GM18858 (cell line): ENCODE measurements around the gene QKI.

Experiments
- ATAC-seq: cut with Tn5 transposase; IDR thresholded peaks from one replicate; pipeline ENCODE4 v1.9.1; 2021; ENCODE audit not compliant: unreplicated experiment

QKI gene

GRCh38 chr6:163605385-163606097 lies 191.0 kb downstream of the QKI start:
- ATAC-seq: no peak

- no peak for ATAC-seq
These were observed 193.3 kb downstream of the QKI start for GRCh38 chr6:163607792-163608191.

DNA sequence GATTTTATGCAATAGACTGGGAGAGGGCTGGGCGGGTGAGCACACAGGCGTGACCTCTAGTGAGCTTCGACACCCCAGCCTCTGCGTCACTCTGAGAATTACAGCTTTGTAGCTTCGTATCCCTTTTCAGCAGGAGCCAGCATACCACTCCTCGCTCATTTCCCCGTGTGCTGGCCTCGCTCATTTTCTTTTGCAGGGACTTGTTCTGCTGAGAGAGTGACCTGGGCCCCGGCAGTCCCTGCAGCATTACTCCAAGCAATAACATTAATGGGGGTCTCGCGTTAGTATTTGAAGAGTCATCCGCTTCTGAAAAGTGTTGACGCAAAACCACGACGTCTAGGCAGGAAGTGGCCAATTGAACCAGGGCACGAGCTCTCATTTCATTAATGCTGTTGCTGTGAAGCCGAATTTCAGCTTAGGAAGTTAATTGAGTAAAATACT lies 193.7 kb downstream of the QKI start:
- no peak for ATAC-seq

- ATAC-seq: no peak
These were observed 197.7 kb downstream of the QKI start for GRCh38 chr6:163612200-163612599.

DNA sequence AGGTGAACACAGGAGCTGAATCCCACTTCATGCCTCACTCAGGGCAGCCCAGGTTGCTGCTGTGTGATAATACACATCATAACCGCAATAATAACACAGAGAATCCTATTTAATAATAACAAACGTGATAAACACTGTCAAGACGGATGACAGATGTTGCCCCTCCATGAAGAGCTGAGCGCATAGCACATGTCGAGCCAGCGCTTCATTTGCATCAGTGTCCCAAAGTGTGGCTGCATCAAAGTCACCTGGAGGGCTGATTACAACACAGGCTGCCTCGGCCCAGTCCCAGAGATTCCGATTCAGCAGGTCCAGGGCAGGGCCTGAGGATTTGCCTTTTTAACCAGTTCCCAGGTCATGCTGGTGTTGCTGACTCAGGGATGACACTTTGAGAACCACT lies 198.5 kb downstream of the QKI start:
- no peak for ATAC-seq

GRCh38 chr6:163613668-163614067 lies 199.2 kb downstream of the QKI start:
- ATAC-seq: no peak

DNA sequence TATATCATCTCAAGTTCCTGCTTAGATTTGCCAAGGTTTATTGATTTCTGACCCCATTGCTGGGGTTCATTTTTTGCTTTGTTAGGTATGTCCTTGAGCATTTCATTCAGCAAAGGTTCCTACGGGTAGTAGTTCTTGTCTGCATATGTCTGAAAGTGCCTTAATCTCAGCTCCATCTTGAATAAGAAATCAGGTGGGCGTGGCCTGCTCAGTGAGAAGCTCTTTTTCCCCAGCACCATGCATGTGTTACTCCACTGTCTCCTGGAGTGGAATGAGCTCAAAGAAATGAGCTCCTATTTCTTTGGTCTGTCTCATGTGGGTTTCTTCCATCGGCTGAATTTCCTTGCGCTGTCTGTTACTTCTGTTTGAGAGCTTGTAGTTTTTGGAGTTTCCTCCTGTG lies 201.9 kb downstream of the QKI start:
- no peak for ATAC-seq

DNA sequence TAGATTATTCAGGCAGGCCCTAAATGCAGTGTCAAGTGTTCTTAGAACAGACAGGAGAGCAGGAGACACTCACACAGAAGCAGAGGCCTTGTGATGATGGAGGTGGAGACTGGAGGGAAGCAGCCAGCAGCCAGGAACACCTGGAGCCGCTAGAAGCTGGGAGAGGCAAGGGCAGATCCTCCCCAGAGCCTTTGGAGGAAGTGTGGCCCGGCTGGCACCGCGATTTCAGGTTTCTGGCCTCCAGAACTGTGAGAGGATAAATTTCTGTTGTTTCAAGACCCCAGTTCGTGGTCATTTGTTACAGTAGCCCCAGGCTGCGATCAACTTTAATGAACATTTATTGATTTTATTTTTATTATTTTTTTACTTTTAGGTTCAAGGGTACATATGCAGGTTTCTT lies 203.0 kb downstream of the QKI start:
- ATAC-seq: no peak

GRCh38 chr6:163620101-163620500 lies 205.6 kb downstream of the QKI start:
- no peak for ATAC-seq

DNA sequence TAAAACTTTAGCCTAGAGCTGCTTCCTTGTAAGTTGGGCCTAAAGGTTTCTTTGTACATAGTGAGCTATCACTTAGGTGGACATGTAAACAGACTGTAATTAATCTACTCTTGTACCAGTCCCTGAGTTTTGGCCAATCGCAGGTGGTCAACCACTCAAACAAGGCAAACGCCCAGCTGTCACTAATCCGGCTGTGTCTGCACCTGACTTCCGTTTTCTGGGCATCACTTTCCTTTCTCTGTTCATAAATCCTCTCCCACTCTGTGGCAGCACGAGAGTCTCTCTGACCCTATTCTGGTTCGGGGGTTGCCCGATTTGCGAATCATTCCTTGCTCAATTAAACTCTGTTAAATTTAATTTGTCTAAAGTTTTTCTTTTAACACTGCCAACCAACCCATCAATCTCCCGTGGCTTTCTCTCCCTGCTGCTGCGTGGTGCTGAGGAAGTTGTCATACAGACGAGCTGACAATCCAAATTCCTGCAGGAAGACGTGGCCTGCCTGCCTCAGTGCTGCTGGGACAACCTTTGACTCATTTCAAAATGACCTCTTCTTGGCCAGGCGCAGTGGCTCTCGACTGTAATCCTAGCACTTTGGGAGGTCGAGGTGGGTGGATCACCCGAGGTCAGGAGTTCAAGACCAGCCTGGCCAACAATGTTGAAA lies 206.3 kb downstream of the QKI start:
- no peak for ATAC-seq

DNA sequence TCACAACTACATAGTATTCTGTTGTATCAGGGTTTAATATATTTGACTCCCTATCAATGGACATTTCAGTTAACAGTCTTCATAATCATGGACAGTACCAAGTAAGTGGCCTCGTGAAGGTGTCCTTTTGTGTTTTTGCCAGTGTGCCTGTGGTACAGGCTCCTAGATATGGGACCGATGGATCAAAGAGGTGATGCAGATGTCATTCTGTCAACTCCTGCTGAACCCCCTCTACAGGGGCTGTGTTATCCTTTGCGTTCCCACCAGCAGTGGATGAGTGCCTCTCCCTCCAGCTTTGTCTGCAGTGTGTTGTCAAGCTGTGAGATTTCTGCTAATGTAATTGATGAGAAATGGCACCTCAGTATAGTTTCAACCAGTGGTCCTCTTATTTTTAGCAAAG lies 210.7 kb downstream of the QKI start:
- no peak for ATAC-seq

DNA sequence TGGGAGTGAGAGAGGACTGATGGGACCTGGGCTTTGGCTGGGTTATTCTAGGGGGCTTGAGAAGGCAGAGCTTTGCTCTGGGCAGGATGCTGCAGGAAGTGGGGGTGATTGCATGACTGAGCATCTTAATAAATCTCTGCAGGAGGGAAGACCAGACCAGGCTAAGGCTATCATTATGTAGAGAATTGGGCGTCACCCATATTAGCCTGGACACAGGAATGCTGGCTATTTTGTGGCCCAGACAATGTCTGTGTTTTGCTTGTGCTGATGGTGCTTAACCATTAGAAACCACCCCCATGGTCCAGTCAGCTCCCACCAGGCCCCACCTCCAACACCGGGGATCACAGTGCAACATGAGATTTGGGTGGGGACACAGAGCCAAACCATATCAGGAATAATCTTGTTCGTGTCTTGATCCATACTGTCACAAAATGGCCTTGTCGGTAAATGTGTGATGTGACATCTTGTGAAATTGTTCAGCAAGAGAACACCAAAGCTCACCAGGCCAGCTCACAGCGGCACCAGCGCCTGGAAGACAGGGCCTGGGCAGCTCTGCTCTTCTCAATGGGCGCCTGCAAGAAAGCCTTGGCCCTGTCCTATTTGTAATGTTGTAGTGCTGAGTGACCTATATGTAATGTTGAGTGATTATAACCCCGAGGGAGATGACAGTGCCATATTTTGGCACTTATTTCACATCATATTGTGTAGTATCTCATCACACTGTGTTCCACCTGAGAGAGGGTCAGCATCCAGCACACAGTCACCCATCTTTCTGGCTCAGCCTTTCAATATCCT lies 211.8 kb downstream of the QKI start:
- no peak for ATAC-seq

GRCh38 chr6:163627274-163628062 lies 212.9 kb downstream of the QKI start:
- no peak for ATAC-seq
